HCT116 (cell line): ENCODE data around the gene POFUT2.

Source experiments
- CEBPB ChIP-seq: IDR thresholded peaks from 2 replicates; pipeline ENCODE4 v1.6.1; 2012; ENCODE audit warnings: low read depth
- CTCF ChIP-seq, 3 experiments: fragments of 200-600 bp in 1 of 3; sonication (generic) in 1 of 3; IDR thresholded peaks in 2 of 3; conservative IDR thresholded peaks in 1 of 3; 2 replicates each; pipeline ENCODE4 v1.5.1; 2012 to 2017; ENCODE audit warnings: low read depth in 2 of 3, low read length in 2 of 3, antibody characterized with exemption in 1 of 3, borderline replicate concordance in 1 of 3, control low read depth in 1 of 3, mild to moderate bottlenecking in 1 of 3, mixed read lengths in 1 of 3, mixed run types in 1 of 3, moderate library complexity in 1 of 3; ENCODE audit not compliant: insufficient read depth in 1 of 3
- ELF1 ChIP-seq: IDR thresholded peaks from 2 replicates; pipeline ENCODE4 v1.6.1; 2012; ENCODE audit warnings: low read depth, borderline replicate concordance
- EZH2 ChIP-seq: fragments of 200-600 bp; sonication (generic); IDR thresholded peaks from 2 replicates; pipeline ENCODE4 v1.6.1; 2017; ENCODE audit warnings: antibody characterized with exemption, mixed run types
- JUND ChIP-seq: IDR thresholded peaks from 2 replicates; pipeline ENCODE4 v1.6.1; 2012
- POLR2A ChIP-seq: IDR thresholded peaks from 2 replicates; pipeline ENCODE4 v1.7.0; 2011; ENCODE audit warnings: borderline replicate concordance; ENCODE audit not compliant: insufficient read depth, insufficient read length; ENCODE audit errors: extremely low read depth
- POLR2AphosphoS5 ChIP-seq: IDR thresholded peaks from 2 replicates; pipeline ENCODE4 v1.6.1; 2011; ENCODE audit warnings: mild to moderate bottlenecking, low read depth, low read length, moderate library complexity
- REST ChIP-seq: IDR thresholded peaks from 2 replicates; pipeline ENCODE4 v1.6.1; 2012; ENCODE audit warnings: low read depth
- SIN3A ChIP-seq: IDR thresholded peaks from 2 replicates; pipeline ENCODE4 v1.6.1; 2012; ENCODE audit warnings: low read depth
- SP1 ChIP-seq: IDR thresholded peaks from 2 replicates; pipeline ENCODE4 v1.6.1; 2012; ENCODE audit warnings: low read depth
- TCF7L2 ChIP-seq: IDR thresholded peaks from 2 replicates; pipeline ENCODE4 v1.7.0; 2011; ENCODE audit warnings: borderline replicate concordance, inconsistent platforms; ENCODE audit not compliant: insufficient read depth, insufficient read length; ENCODE audit errors: extremely low read depth

- TF ChIP-seq EZH2, result no peak
- TF ChIP-seq CEBPB, result no peak
- no peak for TF ChIP-seq JUND
- no peak for TF ChIP-seq REST
- TF ChIP-seq POLR2A, result no peak
- TF ChIP-seq CTCF (IDR thresholded peaks at IDR 0.05 in 2 of 3, conservative IDR thresholded peaks at IDR 0.05 in 1 of 3; ENCODE audit: borderline replicate concordance in 1 of 3, insufficient read depth in 1 of 3, low read depth in 2 of 3, low read length in 2 of 3), result no peak
- TF ChIP-seq SIN3A, result no peak
- no peak for TF ChIP-seq ELF1
- TF ChIP-seq POLR2AphosphoS5, result no peak
- TF ChIP-seq SP1, result no peak
- TF ChIP-seq TCF7L2, result no peak
These were observed 48.8 kb upstream of the POFUT2 start for GRCh38 chr21:45336535-45336810.
